Natural killer cell (primary cell): ENCODE data around the gene RSPH1. TPM values are rescaled to one million over a fixed set of nuclear protein-coding genes. Genes with fewer than 3 reads are reported as not detected.
A peak's percentile ranks its signal among the peaks of the same experiment; 100 is the strongest.

ENCODE experiments used
- ATAC-seq, 3 donors: fragments of 150-1000 bp in 2 of 3; fragments of 200-7000 bp in 1 of 3; cut with Tn5 transposase; 1 replicate in 1 of 3; 2 replicates in 2 of 3; pipeline ENCODE4 v1.10.0; 2021; ENCODE audit warnings: mild to moderate bottlenecking in 2 of 3, moderate library complexity in 2 of 3
- DNase-seq, 2 donors: peaks; one replicate each; pipeline versions ENCODE4 v3.0.0 to v3.0.0-alpha.2; 2013 to 2021; ENCODE audit warnings: mixed read lengths in 1 of 2
- H3K27ac ChIP-seq: one replicate; pipeline ENCODE4 v1.5.1; 2013; ENCODE audit warnings: mild to moderate bottlenecking, low read length
- H3K27me3 ChIP-seq: one replicate; pipeline ENCODE4 v1.6.1; 2013; ENCODE audit warnings: low read length; ENCODE audit not compliant: control insufficient read depth, insufficient read depth
- H3K36me3 ChIP-seq: one replicate; pipeline ENCODE4 v1.6.1; 2013; ENCODE audit warnings: low read length; ENCODE audit not compliant: control insufficient read depth, insufficient read depth
- H3K4me1 ChIP-seq: one replicate; pipeline ENCODE4 v1.6.1; 2013; ENCODE audit warnings: low read length; ENCODE audit not compliant: control insufficient read depth, insufficient read depth
- H3K4me3 ChIP-seq: one replicate; pipeline ENCODE4 v1.5.1; 2013; ENCODE audit warnings: low read length
- H3K9me3 ChIP-seq: one replicate; pipeline ENCODE4 v1.6.1; 2013; ENCODE audit warnings: low read length; ENCODE audit not compliant: control insufficient read depth, insufficient read depth
- H3K27ac Mint-ChIP-seq, 2 donors: one replicate each; pipeline ENCODE4 v1.8.0; 2022; ENCODE audit warnings: mild to moderate bottlenecking in 2 of 2, mixed read lengths in 2 of 2, moderate library complexity in 1 of 2
- H3K27me3 Mint-ChIP-seq, 2 donors: one replicate each; pipeline ENCODE4 v1.8.0; 2022; ENCODE audit warnings: low read depth in 2 of 2, mixed read lengths in 2 of 2
- H3K36me3 Mint-ChIP-seq: one replicate; pipeline ENCODE4 v1.8.0; 2022; ENCODE audit warnings: mixed read lengths
- H3K4me1 Mint-ChIP-seq, 2 donors: one replicate each; pipeline ENCODE4 v1.8.0; 2022; ENCODE audit warnings: mixed read lengths in 2 of 2
- H3K4me3 Mint-ChIP-seq: one replicate; pipeline ENCODE4 v1.8.0; 2022; ENCODE audit warnings: mild to moderate bottlenecking, moderate library complexity, mixed read lengths
- H3K9me3 Mint-ChIP-seq, 2 donors: one replicate each; pipeline ENCODE4 v1.8.0; 2022; ENCODE audit warnings: mixed read lengths in 2 of 2
- CTCF ChIP-seq: fragments of 200-600 bp; IDR thresholded peaks from one replicate; pipeline ENCODE4 v1.8.0; 2022; ENCODE audit warnings: antibody characterized with exemption
- WGBS: methylation state at CpG from one replicate; pipeline ENCODE4 v1.1.7; 2013; ENCODE audit warnings: missing lambda C conversion rate; ENCODE audit not compliant: insufficient coverage; 5-methylcytosine and 5-hydroxymethylcytosine counted together
- intact Hi-C: fragments of 100-400 bp; cut with micrococcal nuclease; formaldehyde crosslinking; loops from one replicate; pipeline ENCODE4 v1.14.2; 2022
- total RNA-seq, 4 donors: library from RNA; stranded (reverse); fragments of 120-200 nt in 1 of 4; gene quantifications; one replicate each; pipeline versions ENCODE4 v1.2.3 to v1.2.4, GENCODE V29; 2013 to 2022

RSPH1 gene
- total RNA-seq, 3 donors from 2014 or later (not counting 1 experiment from before 2014, with no cell fraction given): 0.16 TPM; not detected in 2

- Mint-ChIP-seq H3K36me3 (no peaks in the 10 kb centered on the region), H3K27ac (peak within 1 kb of the TSS; percentile 73 to 82), H3K27me3 (no peaks in the 10 kb centered on the region), H3K4me3 (peak within 1 kb of the TSS; percentile 91), H3K9me3 (no peaks in the 10 kb centered on the region), H3K4me1 (peaks cover 20 to 31% of the 10 kb centered on the region in 2 donors)
- Histone ChIP-seq H3K4me3 (peak within 1 kb of the TSS; percentile 59), H3K27ac (peak within 1 kb of the TSS; percentile 71), H3K9me3 (no peaks in the 10 kb centered on the region), H3K27me3 (no peaks in the 10 kb centered on the region), H3K4me1 (peaks cover 13% of the 10 kb centered on the region), H3K36me3 (peaks cover 7% of the 10 kb centered on the region)
- ATAC-seq (peak; percentile 69 to 77 (median 73)), DNase-seq (peak; percentile 42 to 73)
- 12% methylated on average over 88 of the region's 88 CpGs for WGBS
- no peak for TF ChIP-seq CTCF
- intact Hi-C loops: loop anchor here (5.0 kb wide), 1 partner anchor 46 kb away; no protein-coding TSS in a partner anchor
Observed at GRCh38 chr21:42513151-42513984, 17.3 kb upstream of the RSPH1 start, which contains the start of gene SLC37A1. Gene SLC37A1 (plus strand): TSS chr21:42513852. CDS start chr21:42518455, 4,603 bp downstream.

DNA sequence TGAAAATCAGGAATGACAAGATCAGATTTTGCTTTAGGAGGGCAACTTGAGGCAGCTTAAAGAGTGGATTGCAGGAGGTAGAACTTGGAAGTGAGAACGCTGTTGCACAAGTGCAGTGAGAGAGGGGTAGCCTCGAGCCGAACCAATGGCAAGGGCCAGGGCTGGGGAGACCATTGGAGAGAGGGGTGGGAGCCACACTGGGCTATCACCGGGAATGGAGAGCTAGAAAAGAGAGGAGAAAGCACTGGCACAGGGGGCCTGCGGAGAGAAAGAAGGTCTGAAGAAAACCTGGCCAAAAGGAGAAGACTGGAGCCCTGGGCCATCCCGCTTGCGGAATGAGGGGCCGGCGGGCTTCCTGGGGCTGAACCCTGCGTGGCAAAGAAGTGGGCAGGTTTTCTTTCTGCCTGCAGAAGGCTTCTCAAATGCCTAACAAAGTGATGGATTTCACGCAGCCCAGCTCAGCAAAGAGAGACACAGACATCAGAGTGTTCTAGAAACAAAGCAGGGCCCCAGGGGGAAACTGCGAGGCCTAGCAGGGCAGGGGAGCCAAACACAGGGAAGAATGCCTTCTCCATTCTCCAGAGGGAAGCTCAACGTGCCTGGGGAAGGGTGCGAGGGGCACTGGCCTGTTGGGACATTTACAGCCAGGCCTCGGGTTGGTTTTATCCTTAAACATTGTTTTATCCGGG lies 16.5 kb upstream of the RSPH1 start:
- Mint-ChIP-seq H3K27ac (peak overlapping the region; percentile 21 to 82), H3K9me3 (no peaks in the 10 kb centered on the region), H3K4me3 (peak overlapping the region; percentile 91), H3K27me3 (no peaks in the 10 kb centered on the region), H3K4me1 (peaks cover 20 to 31% of the 10 kb centered on the region in 2 donors), H3K36me3 (no peaks in the 10 kb centered on the region)
- Histone ChIP-seq H3K27me3 (no peaks in the 10 kb centered on the region), H3K36me3 (no peaks in the 10 kb centered on the region), H3K4me1 (peaks cover 13% of the 10 kb centered on the region), H3K4me3 (no peak overlapping the region), H3K27ac (no peak overlapping the region), H3K9me3 (no peaks in the 10 kb centered on the region)
- DNase-seq: no peak
- 95% methylated on average over 16 of the region's 16 CpGs for WGBS
- intact Hi-C loops: loop anchor here (5.0 kb wide), 1 partner anchor 45 kb away; no protein-coding TSS in a partner anchor
- no peak for ATAC-seq
- TF ChIP-seq CTCF: no peak

- Histone ChIP-seq H3K27me3 (no peaks in the 10 kb centered on the region), H3K36me3 (no peaks in the 10 kb centered on the region), H3K4me3 (no peak overlapping the region), H3K4me1 (peaks cover 5% of the 10 kb centered on the region), H3K9me3 (no peaks in the 10 kb centered on the region), H3K27ac (no peak overlapping the region)
- no peak for TF ChIP-seq CTCF
- ATAC-seq (no peak), DNase-seq (no peak)
- Mint-ChIP-seq H3K27me3 (no peaks in the 10 kb centered on the region), H3K9me3 (no peaks in the 10 kb centered on the region), H3K27ac (no peak overlapping the region), H3K36me3 (no peaks in the 10 kb centered on the region), H3K4me3 (no peak overlapping the region), H3K4me1 (peaks cover under 1 to 5% of the 10 kb centered on the region in 2 donors)
- intact Hi-C loops: no loop called here
- 78% methylated on average over 7 of the region's 11 CpGs for WGBS
Observed at GRCh38 chr21:42509244-42509643, 13.2 kb upstream of the RSPH1 start.
